Stimulated activated effector memory CD8-positive, alpha-beta T cell treated with anti-CD3 and anti-CD28 coated beads, Interleukin-12 subunit alpha, Interleukin-12 subunit beta, amount 100 ng/mL, for 72 hours (primary cell): ENCODE measurements around the gene NAP1L1.
"Not testable (repeated sequence)": the region's sequence is repeated elsewhere in the genome, so short reads cannot be mapped to it uniquely, and the experiment has no call there.

ENCODE experiments used
- ATAC-seq: fragments of 150-1000 bp; cut with Tn5 transposase; 2 replicates; pipeline ENCODE4 v1.10.0; 2021
- DNase-seq, 2 donors: peaks; one replicate each; pipeline ENCODE4 v3.0.0; 2021 to 2022; ENCODE audit warnings: low spot score in 2 of 2
- H3K27ac Mint-ChIP-seq: one replicate; pipeline ENCODE4 v1.8.0; 2022; ENCODE audit warnings: mild to moderate bottlenecking, mixed read lengths
- H3K36me3 Mint-ChIP-seq: one replicate; pipeline ENCODE4 v1.8.0; 2022; ENCODE audit warnings: mild to moderate bottlenecking, mixed read lengths
- H3K4me1 Mint-ChIP-seq: one replicate; pipeline ENCODE4 v1.8.0; 2022; ENCODE audit warnings: mixed read lengths
- H3K4me3 Mint-ChIP-seq: one replicate; pipeline ENCODE4 v1.8.0; 2022; ENCODE audit warnings: mild to moderate bottlenecking, mixed read lengths
- H3K9me3 Mint-ChIP-seq: one replicate; pipeline ENCODE4 v1.8.0; 2022; ENCODE audit warnings: mixed read lengths

Gene NAP1L1

DNA sequence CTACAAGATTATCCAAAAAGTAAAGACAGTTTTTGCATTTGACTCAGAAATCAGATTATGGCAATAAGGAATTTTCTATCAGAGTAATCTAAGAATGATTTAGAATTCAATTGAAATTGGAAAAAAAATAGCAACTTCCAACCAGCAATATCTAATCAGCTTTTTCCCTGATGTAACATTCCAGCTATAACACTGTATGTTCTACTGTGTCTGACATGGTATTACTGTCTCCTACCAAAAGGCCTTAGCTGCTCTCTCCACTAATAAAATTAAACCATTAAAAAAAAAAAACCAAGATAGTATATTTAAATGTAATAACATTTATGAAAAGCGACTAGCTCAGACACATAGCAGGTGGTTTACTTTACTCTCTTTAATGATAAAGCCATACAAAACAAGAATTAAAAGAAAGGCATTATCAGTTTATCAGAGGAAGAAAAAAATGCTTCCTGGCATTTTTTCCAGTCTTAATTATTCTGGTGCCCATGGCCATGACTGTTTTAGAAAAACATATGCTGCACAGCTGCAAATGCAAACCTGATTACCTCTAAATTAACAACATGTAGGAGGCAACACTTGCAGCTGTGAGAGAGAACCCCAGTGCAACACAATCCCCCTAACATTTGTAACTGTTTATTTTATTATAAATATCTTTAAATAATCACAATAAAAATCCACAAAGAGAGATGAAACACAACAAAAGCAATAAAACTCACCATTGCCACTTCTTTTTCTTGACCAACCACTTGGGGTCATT, 81.7 kb downstream of the NAP1L1 start:
- Mint-ChIP-seq H3K9me3 (peaks cover 4% of the 10 kb centered on the region), H3K4me3 (no peak overlapping the region), H3K4me1 (no peaks in the 10 kb centered on the region), H3K36me3 (no peaks in the 10 kb centered on the region), H3K27ac (no peak overlapping the region)
- DNase-seq, result no peak
- no peak for ATAC-seq

GRCh38 chr12:75998292-75999063, 86.0 kb downstream of the NAP1L1 start:
- Mint-ChIP-seq H3K4me3 (no peak overlapping the region), H3K9me3 (no peaks in the 10 kb centered on the region), H3K4me1 (peaks cover 18% of the 10 kb centered on the region), H3K27ac (no peak overlapping the region), H3K36me3 (peaks cover 10% of the 10 kb centered on the region)
- no peak for ATAC-seq
- DNase-seq, result no peak

- H3K36me3 Mint-ChIP-seq, result peaks cover 10% of the 10 kb centered on the region
- ATAC-seq, result no peak
- no peaks in the 10 kb centered on the region for H3K9me3 Mint-ChIP-seq
- DNase-seq, result no peak
- no peak overlapping the region for H3K27ac Mint-ChIP-seq
- peaks cover 25% of the 10 kb centered on the region for H3K4me1 Mint-ChIP-seq
- no peak overlapping the region for H3K4me3 Mint-ChIP-seq
Measured at GRCh38 chr12:75997658-75998057, 86.8 kb downstream of the NAP1L1 start.

DNA sequence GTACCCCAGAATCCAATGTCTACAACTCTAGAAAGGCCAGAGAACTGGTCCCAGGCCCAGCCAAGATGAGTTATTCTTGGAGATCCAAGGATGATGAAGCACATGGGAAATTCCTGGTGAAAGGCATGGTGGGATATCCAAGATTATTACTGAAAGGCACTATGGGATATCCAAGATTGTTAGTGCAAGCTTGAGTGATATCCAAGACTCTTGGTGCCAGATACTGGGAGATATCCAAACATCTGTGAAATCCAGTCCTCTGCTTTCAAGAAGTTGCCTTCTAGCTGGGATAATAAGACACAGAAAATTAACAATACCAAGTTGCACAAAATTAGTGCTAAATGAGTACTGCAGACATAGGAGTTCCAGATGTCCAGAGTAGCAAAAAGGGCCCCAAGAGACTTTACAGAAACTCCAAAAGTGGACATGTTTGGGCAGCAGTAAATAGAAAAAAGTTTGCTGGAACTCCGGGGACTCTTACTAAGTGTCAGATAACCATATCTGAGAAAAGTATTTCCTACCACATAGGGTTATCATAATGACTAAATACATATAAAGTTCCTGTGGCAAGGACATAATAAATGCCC, 87.5 kb downstream of the NAP1L1 start:
- peaks cover 28% of the 10 kb centered on the region for H3K4me1 Mint-ChIP-seq
- no peak overlapping the region for H3K4me3 Mint-ChIP-seq
- peaks cover 10% of the 10 kb centered on the region for H3K36me3 Mint-ChIP-seq
- DNase-seq, result no peak
- H3K27ac Mint-ChIP-seq, result no peak overlapping the region
- H3K9me3 Mint-ChIP-seq, result no peaks in the 10 kb centered on the region
- no peak for ATAC-seq

DNA sequence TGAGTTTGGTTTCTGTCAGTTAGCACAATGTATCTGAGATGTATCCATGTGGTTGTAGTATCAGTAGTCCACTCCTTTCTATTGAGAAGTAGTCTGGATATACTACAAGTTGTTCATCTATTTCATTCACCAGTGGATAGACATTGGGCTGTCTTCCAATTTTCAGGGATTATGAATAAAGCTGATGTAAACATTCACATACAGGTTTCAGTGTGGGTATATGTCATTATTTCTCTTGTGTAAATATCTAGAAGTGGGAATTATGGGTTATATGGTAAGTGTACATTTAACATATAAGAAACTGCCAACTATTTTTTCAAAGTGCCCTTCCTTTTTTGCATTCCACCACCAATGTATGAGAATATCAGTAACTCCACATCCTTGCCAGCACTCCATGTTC, 88.8 kb downstream of the NAP1L1 start:
- peaks cover 10% of the 10 kb centered on the region for H3K36me3 Mint-ChIP-seq
- peaks cover 37% of the 10 kb centered on the region for H3K4me1 Mint-ChIP-seq
- H3K9me3 Mint-ChIP-seq, result no peaks in the 10 kb centered on the region
- ATAC-seq (no peak), DNase-seq (no peak)
- H3K27ac Mint-ChIP-seq, result peak overlapping the region; percentile 94
- no peak overlapping the region for H3K4me3 Mint-ChIP-seq

DNA sequence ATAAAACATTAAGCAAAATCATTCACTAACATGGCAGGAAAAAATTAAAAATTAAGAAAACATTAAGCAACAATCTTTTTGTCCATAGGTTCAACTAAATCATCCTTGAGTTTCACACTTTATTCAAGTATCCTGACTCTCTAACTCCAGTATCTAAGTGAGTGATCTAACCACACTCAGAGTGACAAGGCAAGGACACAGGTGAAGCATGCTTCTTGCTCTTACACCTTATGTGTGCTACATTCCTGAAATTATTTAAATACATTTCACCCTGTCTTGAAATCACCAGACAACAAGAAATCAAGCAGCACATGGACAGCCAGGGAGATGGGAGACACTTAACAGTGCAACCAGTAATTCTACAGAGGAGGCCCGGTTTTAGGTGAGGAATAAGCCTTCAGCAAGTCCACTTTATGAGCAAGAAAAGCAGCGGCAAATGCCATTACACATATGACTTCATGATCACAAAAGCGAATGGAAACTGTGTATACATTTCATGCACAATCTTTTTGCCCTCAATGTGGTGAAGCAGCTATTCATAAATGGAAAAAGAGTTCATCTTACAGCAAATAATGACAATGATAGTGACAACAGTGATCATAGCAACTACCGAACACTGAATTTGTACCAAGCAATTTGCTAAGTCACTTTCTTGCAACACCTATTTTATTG, 90.3 kb downstream of the NAP1L1 start:
- Mint-ChIP-seq H3K4me3 (peak overlapping the region; percentile 27), H3K4me1 (peaks cover 40% of the 10 kb centered on the region), H3K36me3 (peaks cover 10% of the 10 kb centered on the region), H3K9me3 (no peaks in the 10 kb centered on the region), H3K27ac (peak overlapping the region; percentile 94)
- ATAC-seq (peak; percentile 94), DNase-seq (peak in 1 of 2 donors; percentile 71)

DNA sequence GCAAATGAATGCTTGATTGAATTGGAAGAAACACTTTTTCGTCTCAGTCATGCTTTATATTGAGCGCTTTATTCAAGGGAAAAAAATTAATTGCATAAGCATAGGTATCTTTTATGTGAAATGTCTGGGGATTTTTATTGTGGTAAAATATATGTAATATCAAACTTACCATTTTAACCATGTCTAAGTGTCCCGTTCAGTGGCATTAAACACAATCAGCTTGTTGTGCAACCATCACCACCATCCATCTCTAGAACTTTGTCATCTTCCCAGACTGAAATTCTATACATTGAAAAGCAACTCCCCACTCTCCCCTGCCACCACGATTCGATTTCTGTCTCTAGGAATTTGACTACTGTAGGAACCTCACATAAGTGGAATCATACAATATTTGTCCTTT, 92.7 kb downstream of the NAP1L1 start:
- Mint-ChIP-seq H3K9me3 (peaks cover 6% of the 10 kb centered on the region), H3K4me3 (no peak overlapping the region), H3K4me1 (peaks cover 47% of the 10 kb centered on the region), H3K27ac (no peak overlapping the region), H3K36me3 (peaks cover 10% of the 10 kb centered on the region)
- no peak for DNase-seq
- ATAC-seq, result peak; percentile 31

- no peak for DNase-seq
- peaks cover 10% of the 10 kb centered on the region for H3K36me3 Mint-ChIP-seq
- ATAC-seq, result no peak
- peak overlapping the region; percentile 29 for H3K27ac Mint-ChIP-seq
- H3K9me3 Mint-ChIP-seq, result peaks cover 6% of the 10 kb centered on the region
- no peak overlapping the region for H3K4me3 Mint-ChIP-seq
- H3K4me1 Mint-ChIP-seq, result peaks cover 45% of the 10 kb centered on the region
Measured at GRCh38 chr12:75990189-75990912, 94.1 kb downstream of the NAP1L1 start.

GRCh38 chr12:75987709-75988108, 96.8 kb downstream of the NAP1L1 start:
- not testable (repeated sequence) for H3K4me3 Mint-ChIP-seq

More at GRCh38 chr12:75987709-75988108, 96.8 kb downstream of the NAP1L1 start:
- H3K27ac Mint-ChIP-seq, H3K9me3 Mint-ChIP-seq, H3K36me3 Mint-ChIP-seq, DNase-seq: not testable (repeated sequence)
- H3K4me1 Mint-ChIP-seq, result peaks cover 48% of the 10 kb centered on the region
- ATAC-seq, result peak; percentile 45
